Activated CD8-positive, alpha-beta T cell treated with anti-CD3 and anti-CD28 coated beads for 36 hours (primary cell): ENCODE data around the gene OTOGL. TPM values are rescaled to one million over a fixed set of nuclear protein-coding genes. Genes with fewer than 3 reads are reported as not detected.

Source experiments
- ATAC-seq: fragments of 200-7000 bp; cut with Tn5 transposase; one replicate; pipeline ENCODE4 v1.10.0; 2021; ENCODE audit warnings: mild to moderate bottlenecking, moderate library complexity
- CTCF ChIA-PET: fragments of 350-600 bp; sonication (Branson Sonifier 250); formaldehyde crosslinking; loops from one replicate; lab custom pipeline; 2021; ENCODE audit warnings: antibody characterized with exemption; lab: Charles Lee
- POLR2A ChIA-PET: fragments of 350-600 bp; sonication (Branson Sonifier 250); formaldehyde crosslinking; loops from one replicate; lab custom pipeline; 2021; ENCODE audit warnings: antibody characterized with exemption; lab: Charles Lee
- DNase-seq: peaks from one replicate; pipeline ENCODE4 v3.0.0-alpha.2; 2020
- H3K27ac Mint-ChIP-seq: one replicate; pipeline ENCODE4 v1.8.0; 2021; ENCODE audit warnings: mild to moderate bottlenecking, mixed read lengths
- H3K27me3 Mint-ChIP-seq: one replicate; pipeline ENCODE4 v1.8.0; 2021; ENCODE audit warnings: mixed read lengths
- H3K36me3 Mint-ChIP-seq: one replicate; pipeline ENCODE4 v1.8.0; 2021; ENCODE audit warnings: low read depth, mixed read lengths
- H3K4me1 Mint-ChIP-seq: one replicate; pipeline ENCODE4 v1.8.0; 2021; ENCODE audit warnings: low read depth, mixed read lengths
- H3K4me3 Mint-ChIP-seq: one replicate; pipeline ENCODE4 v1.8.0; 2021; ENCODE audit warnings: mild to moderate bottlenecking, moderate library complexity, mixed read lengths
- H3K9me3 Mint-ChIP-seq: one replicate; pipeline ENCODE4 v1.8.0; 2021; ENCODE audit warnings: mixed read lengths
- CTCF ChIP-seq: fragments of 200-600 bp; IDR thresholded peaks from one replicate; pipeline ENCODE4 v1.8.0; 2022; ENCODE audit warnings: antibody characterized with exemption, mild to moderate bottlenecking
- intact Hi-C: fragments of 100-400 bp; cut with micrococcal nuclease; formaldehyde crosslinking; loops from one replicate; pipeline ENCODE4 v1.10.0; 2022
- total RNA-seq, 2 experiments: library from RNA; stranded (reverse); gene quantifications; one replicate each; pipeline ENCODE4 v1.2.3, GENCODE V29; 2021

The OTOGL gene
- total RNA-seq, 2 experiments from 2014 or later: not detected

- Mint-ChIP-seq H3K4me1 (no peaks in the 10 kb centered on the region), H3K4me3 (no peak overlapping the region), H3K27me3 (no peaks in the 10 kb centered on the region), H3K27ac (no peak overlapping the region), H3K36me3 (no peaks in the 10 kb centered on the region), H3K9me3 (no peaks in the 10 kb centered on the region)
- no peak for ATAC-seq
- TF ChIP-seq CTCF: no peak
- ChIA-PET POLR2A (no interaction called here), CTCF (interaction anchor here (1.9 kb wide), 1 partner anchor 37 kb away, joined by 7 read pairs; no protein-coding TSS in a partner anchor)
- intact Hi-C loops: no loop called here
- DNase-seq: no peak
These were observed 134.6 kb downstream of the OTOGL start for GRCh38 chr12:80233926-80234325.

- intact Hi-C loops: no loop called here
- ATAC-seq: no peak
- H3K27ac Mint-ChIP-seq: no peak overlapping the region
- H3K27me3 Mint-ChIP-seq: no peaks in the 10 kb centered on the region
- DNase-seq: no peak
- H3K9me3 Mint-ChIP-seq: no peaks in the 10 kb centered on the region
- H3K36me3 Mint-ChIP-seq: no peaks in the 10 kb centered on the region
- no peaks in the 10 kb centered on the region for H3K4me1 Mint-ChIP-seq
- TF ChIP-seq CTCF: no peak
- no peak overlapping the region for H3K4me3 Mint-ChIP-seq
- POLR2A ChIA-PET: no interaction called here
- CTCF ChIA-PET: interaction anchor here (1.9 kb wide), 1 partner anchor 36 kb away, joined by 7 read pairs; no protein-coding TSS in a partner anchor
These were observed 135.3 kb downstream of the OTOGL start for GRCh38 chr12:80234667-80235066.

GRCh38 chr12:80235944-80236343 lies 136.6 kb downstream of the OTOGL start:
- no peaks in the 10 kb centered on the region for H3K27me3 Mint-ChIP-seq
- intact Hi-C loops: no loop called here
- POLR2A ChIA-PET: no interaction called here

GRCh38 chr12:80239867-80240266 lies 140.5 kb downstream of the OTOGL start:
- ChIA-PET CTCF (no interaction called here), POLR2A (no interaction called here)
- no peak for ATAC-seq
- H3K9me3 Mint-ChIP-seq: no peaks in the 10 kb centered on the region
- no peak overlapping the region for H3K27ac Mint-ChIP-seq
- no peaks in the 10 kb centered on the region for H3K27me3 Mint-ChIP-seq
- intact Hi-C loops: no loop called here
- no peak for TF ChIP-seq CTCF
- no peaks in the 10 kb centered on the region for H3K4me1 Mint-ChIP-seq
- no peaks in the 10 kb centered on the region for H3K36me3 Mint-ChIP-seq
- no peak for DNase-seq
- no peak overlapping the region for H3K4me3 Mint-ChIP-seq

More at GRCh38 chr12:80235944-80236343, 136.6 kb downstream of the OTOGL start:
- H3K4me1 Mint-ChIP-seq: no peaks in the 10 kb centered on the region
- no peaks in the 10 kb centered on the region for H3K9me3 Mint-ChIP-seq
- no peaks in the 10 kb centered on the region for H3K36me3 Mint-ChIP-seq
- CTCF ChIA-PET: no interaction called here
- DNase-seq (no peak), ATAC-seq (no peak)
- H3K4me3 Mint-ChIP-seq: no peak overlapping the region
- H3K27ac Mint-ChIP-seq: no peak overlapping the region
- TF ChIP-seq CTCF: no peak

- Mint-ChIP-seq H3K4me3 (no peak overlapping the region), H3K4me1 (no peaks in the 10 kb centered on the region), H3K36me3 (no peaks in the 10 kb centered on the region), H3K27me3 (no peaks in the 10 kb centered on the region), H3K27ac (no peak overlapping the region), H3K9me3 (no peaks in the 10 kb centered on the region)
- no peak for TF ChIP-seq CTCF
- CTCF ChIA-PET: no interaction called here
- POLR2A ChIA-PET: no interaction called here
- ATAC-seq: no peak
- no peak for DNase-seq
- intact Hi-C loops: no loop called here
These were observed 142.4 kb downstream of the OTOGL start for GRCh38 chr12:80241576-80242273.
